SJSA1 (cell line): ENCODE results near the gene LGALS7B. TPM values are rescaled to one million over a fixed set of nuclear protein-coding genes. Genes with fewer than 3 reads are reported as not detected.
"Not testable (repeated sequence)": the region's sequence is repeated elsewhere in the genome, so short reads cannot be mapped to it uniquely, and the experiment has no call there.

Experiments
- DNase-seq, 2 experiments: peaks; one replicate each; pipeline ENCODE4 v3.0.0-alpha.2; 2015 to 2020; ENCODE audit warnings: low spot score in 2 of 2, low read depth in 1 of 2
- H3K27ac ChIP-seq: fragments of 250-450 bp; sonication (Bioruptor Pico); 2 replicates; pipeline ENCODE4 v1.5.1; 2020; ENCODE audit warnings: mild to moderate bottlenecking, moderate library complexity
- H3K27me3 ChIP-seq: fragments of 250-450 bp; sonication (Bioruptor Pico); replicated peaks from 2 replicates; pipeline ENCODE4 v1.5.1; 2020; ENCODE audit warnings: mild to moderate bottlenecking, moderate library complexity
- H3K36me3 ChIP-seq: fragments of 250-450 bp; sonication (Bioruptor Pico); 2 replicates; pipeline ENCODE4 v1.5.1; 2020; ENCODE audit warnings: mild to moderate bottlenecking
- H3K4me1 ChIP-seq: fragments of 250-450 bp; sonication (Bioruptor Pico); replicated peaks from 2 replicates; pipeline ENCODE4 v1.6.1; 2021; ENCODE audit warnings: mild to moderate bottlenecking
- H3K4me3 ChIP-seq: fragments of 250-450 bp; sonication (Bioruptor Pico); 2 replicates; pipeline ENCODE4 v1.5.1; 2020; ENCODE audit warnings: mild to moderate bottlenecking
- H3K9me3 ChIP-seq: fragments of 250-450 bp; sonication (Bioruptor Pico); replicated peaks from 2 replicates; pipeline ENCODE4 v1.5.1; 2020; ENCODE audit warnings: mild to moderate bottlenecking
- total RNA-seq: library from RNA; depleted of rRNA; stranded (reverse); fragments of >200 nt; shearing (Covaris generic); gene quantifications from 2 replicates; pipeline ENCODE4 v1.2.3, GENCODE V29; 2014

Gene LGALS7B
- total RNA-seq, 1 experiment from 2014 or later, result not detected

DNA sequence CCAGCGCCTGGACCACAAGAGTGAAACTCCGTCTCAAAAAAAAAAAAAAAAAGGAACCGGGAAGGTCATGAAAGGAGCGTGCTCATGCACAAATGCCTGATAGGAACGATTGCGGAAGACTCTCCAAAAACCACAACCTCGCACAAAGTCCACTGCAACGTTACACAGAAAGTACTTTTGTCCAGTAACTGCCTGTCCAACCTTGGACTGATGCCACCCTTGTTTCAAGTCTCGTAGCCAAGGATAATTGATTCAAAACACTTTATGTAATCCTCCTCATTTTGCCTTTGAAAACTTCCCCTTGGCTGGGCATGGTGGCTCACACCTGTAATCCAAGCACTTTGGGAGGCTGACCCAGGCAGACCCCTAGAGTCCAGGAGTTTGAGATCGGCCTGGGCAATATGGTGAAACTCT, 29.4 kb upstream of the LGALS7B start:
- H3K27ac ChIP-seq, result no peak overlapping the region
- DNase-seq, result no peak
- no peaks in the 10 kb centered on the region for H3K4me1 ChIP-seq
- H3K9me3 ChIP-seq, result no peaks in the 10 kb centered on the region
- H3K4me3 ChIP-seq, result no peak overlapping the region
- H3K27me3 ChIP-seq, result no peaks in the 10 kb centered on the region
- H3K36me3 ChIP-seq, result no peaks in the 10 kb centered on the region

DNA sequence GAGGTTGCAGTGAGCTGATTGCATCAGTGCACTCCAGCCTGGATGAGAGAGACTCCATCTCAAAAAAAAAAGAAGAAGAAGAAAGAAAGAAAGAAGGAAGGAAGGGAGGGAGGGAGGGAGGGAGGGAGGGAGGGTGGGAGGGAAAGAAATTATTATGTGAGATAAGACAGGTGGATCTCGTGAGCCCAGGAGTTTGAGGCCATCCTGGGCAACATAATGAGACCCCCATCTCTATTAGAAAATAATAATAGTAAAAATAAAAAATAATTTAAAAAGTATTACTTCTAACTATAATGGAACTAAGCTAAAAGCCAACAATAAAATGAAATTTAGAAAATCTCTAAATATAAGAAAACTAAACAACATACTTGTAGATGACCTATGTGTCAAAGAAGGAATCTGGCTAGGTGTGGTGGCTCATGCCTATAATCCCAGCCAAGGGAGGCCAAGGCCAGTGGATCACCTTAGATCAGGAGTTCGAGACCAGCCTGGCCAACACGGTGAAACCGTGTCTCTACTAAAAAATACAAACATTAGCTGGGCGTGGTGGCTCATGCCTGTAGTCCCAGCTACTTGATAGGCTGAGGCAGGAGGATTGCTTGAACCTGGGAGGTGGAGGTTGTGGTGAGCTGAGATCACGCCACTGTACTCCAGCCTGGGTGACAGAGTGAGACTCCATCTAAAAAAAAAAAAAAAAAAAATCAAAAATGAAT, 28.0 kb upstream of the LGALS7B start:
- not testable (repeated sequence) for H3K27me3 ChIP-seq, H3K4me3 ChIP-seq, H3K27ac ChIP-seq, H3K36me3 ChIP-seq, DNase-seq, H3K9me3 ChIP-seq, H3K4me1 ChIP-seq

DNA sequence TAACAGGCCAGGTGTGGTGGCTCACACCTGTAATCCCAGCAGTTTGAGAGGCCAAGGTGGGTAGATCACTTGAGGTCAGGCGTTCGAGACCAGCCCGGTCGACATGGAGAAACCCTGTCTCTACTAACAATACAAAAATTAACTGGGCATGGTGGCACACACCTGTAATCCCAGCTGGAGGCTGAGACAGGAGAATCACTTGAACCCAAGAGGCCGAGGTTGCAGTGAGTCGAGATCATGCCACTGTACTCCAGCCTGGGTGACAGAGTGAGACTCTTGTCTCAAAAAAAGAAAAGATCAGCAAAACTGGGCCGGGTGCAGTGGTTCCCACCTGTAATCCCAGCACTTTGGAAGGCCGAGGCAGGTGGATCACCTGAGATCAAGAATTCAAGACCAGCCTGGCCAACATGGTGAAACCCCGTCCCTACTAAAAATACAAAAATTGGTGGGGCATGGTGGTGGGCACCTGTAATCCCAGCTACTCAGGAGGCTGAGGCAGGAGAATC, 27.1 kb upstream of the LGALS7B start:
- H3K4me1 ChIP-seq, H3K4me3 ChIP-seq, DNase-seq, H3K9me3 ChIP-seq, H3K36me3 ChIP-seq, H3K27ac ChIP-seq, H3K27me3 ChIP-seq: not testable (repeated sequence)

DNA sequence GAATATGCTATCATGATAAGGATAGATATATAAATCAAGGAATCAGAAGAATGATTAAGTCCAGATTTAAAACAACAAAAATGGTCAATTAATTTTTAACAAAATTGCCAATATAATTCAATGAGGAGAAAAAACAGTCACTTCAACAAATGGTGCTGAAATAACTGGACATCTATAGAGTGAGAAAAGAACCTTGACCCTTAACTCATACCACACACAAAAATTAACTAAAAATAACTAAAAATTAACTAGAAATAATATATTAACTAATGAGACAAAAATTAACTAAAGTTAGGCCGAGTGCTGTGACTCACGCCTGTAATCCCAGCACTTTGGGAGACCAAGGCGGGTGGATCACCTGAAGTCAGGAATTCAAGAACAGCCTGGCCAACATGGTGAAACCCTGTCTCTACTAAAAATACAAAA, 25.2 kb upstream of the LGALS7B start:
- Histone ChIP-seq H3K4me3 (no peak overlapping the region), H3K9me3 (no peaks in the 10 kb centered on the region), H3K4me1 (no peaks in the 10 kb centered on the region), H3K27me3 (no peaks in the 10 kb centered on the region), H3K36me3 (no peaks in the 10 kb centered on the region), H3K27ac (no peak overlapping the region)
- DNase-seq, result no peak

DNA sequence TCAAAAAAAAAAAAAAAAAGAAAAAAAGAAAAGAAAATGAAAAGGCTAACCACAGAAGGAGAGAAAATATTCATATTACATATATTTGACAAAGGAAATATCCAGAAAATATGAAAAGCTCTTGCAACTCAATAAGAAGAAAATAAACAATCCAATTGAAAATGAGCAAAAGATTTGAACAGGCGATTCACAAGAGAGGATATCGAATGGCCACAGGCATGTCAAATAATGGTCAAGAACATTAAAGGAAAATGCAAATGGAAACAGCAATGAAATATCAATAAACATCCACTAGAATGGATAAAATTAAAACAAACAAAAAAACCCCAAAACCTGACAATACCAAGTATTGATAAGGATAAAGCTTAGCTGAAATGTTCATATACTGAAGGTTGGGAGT, 23.8 kb upstream of the LGALS7B start:
- peaks cover 6% of the 10 kb centered on the region; the same call in 1 of the 2 replicates for H3K4me1 ChIP-seq
- no peak overlapping the region for H3K27ac ChIP-seq
- no peak for DNase-seq
- no peaks in the 10 kb centered on the region for H3K36me3 ChIP-seq
- H3K27me3 ChIP-seq, result no peaks in the 10 kb centered on the region
- H3K9me3 ChIP-seq, result no peaks in the 10 kb centered on the region
- no peak overlapping the region for H3K4me3 ChIP-seq

DNA sequence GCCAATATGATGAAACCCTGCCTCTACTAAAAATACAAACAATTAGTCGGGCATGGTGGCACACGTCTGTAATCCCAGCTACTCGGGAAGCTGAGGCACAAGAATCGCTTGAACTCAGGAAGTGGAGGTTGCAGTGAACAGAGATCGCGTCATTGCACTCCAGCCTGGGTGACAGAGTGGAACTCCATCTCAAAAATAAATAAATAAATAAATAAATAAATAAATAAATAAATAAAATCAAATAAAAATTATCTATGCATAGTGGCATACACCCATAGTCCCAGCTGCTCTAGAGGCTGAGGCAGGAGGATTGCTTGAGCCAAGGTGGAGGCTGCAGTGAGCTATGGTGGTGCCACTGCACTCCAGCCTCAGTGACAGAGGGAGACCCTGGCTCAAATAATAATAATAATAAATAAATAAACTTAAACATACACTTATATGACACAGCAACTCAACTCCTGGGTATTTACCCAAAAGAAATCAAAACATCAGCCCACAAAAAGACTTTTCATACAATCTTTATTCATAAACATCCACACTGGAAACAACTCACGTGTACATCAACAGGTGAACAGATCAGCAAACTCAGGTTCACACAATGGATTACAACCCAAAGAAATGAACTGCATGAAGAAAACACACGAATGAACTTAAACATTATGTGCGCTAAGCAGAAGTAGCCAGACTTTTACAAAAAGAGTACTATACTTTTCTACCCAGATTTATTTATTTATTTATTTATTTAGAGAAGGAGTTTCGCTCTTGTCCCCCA, 22.5 kb upstream of the LGALS7B start:
- no peaks in the 10 kb centered on the region for H3K36me3 ChIP-seq
- H3K4me3 ChIP-seq, result no peak overlapping the region
- peaks cover 6% of the 10 kb centered on the region; the same call in 1 of the 2 replicates for H3K4me1 ChIP-seq
- no peaks in the 10 kb centered on the region for H3K27me3 ChIP-seq
- DNase-seq, result no peak
- no peak overlapping the region for H3K27ac ChIP-seq
- H3K9me3 ChIP-seq, result no peaks in the 10 kb centered on the region

DNA sequence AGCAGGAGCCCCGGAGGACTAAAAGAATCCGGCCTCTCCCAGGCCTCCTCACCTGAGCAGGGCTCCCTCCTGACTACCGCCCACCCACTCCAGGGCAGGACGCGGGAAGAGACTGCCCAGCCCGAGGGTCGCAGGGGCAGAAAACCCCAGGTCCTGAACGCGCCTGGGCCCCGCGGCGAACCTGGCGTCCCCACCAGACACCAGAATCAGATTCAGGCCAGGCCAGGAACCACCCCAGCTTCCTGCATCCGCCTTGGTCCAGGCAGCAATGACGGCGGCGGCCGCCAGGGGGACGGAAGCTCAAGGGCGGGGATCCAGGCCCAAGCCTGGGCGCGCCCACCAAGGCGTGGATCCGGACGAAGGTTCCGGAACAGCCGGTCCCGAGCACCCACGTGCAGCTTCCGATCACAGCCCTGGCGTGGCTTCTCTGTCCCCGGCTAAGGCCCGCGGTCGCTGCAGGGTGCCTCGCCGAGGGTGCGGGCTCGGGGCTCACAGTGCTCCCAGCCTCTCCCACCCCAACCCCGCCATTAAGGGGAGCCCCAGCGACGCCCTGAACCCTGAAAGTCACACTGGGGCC, 19.3 kb upstream of the LGALS7B start:
- H3K4me3 ChIP-seq, result no peak overlapping the region

DNA sequence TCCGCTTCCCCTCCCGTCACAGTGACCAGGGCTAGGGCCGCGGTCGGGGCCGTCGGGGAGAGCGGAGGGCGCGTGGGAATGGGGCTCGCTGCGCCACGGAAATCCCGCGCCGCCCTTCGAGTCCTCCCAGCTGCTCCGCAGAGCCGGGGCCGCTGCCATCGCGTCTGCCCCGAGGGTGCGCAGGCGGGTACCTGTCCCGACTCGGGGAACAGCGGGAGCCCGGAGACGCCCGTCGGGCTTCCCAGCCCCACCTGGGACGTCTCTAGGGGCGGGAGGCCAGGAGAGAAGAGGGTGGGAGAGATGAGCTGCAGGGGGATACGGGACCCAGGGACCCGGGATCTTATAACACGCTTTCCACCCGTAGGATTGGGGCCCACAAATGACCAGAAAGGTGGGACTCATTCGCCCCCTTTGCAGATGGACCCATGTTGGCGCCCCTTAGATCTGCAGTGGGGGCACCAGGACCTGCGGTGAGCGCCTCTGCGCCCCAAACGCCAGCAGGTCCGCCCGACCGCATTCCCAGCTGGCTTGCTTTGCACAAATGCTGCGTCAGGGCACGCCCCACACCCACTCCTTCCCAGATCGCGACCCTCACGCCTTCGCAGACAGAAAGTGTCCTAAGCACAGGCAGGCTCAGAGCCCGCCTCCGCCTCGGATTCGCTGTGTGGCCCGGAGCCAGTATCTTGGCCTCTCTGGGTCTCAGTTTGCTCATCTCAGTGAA, 18.6 kb upstream of the LGALS7B start:
- not testable (repeated sequence) for H3K27me3 ChIP-seq, H3K36me3 ChIP-seq, H3K9me3 ChIP-seq, H3K4me3 ChIP-seq, H3K27ac ChIP-seq, H3K4me1 ChIP-seq, DNase-seq

More for the DNA sequence above, 19.3 kb upstream of the LGALS7B start:
- peak; percentile 28 to 72 for DNase-seq
- no peaks in the 10 kb centered on the region for H3K36me3 ChIP-seq
- H3K4me1 ChIP-seq, result peaks cover 6% of the 10 kb centered on the region; the same call in 1 of the 2 replicates
- H3K27me3 ChIP-seq, result no peaks in the 10 kb centered on the region
- H3K9me3 ChIP-seq, result no peaks in the 10 kb centered on the region
- no peak overlapping the region for H3K27ac ChIP-seq

DNA sequence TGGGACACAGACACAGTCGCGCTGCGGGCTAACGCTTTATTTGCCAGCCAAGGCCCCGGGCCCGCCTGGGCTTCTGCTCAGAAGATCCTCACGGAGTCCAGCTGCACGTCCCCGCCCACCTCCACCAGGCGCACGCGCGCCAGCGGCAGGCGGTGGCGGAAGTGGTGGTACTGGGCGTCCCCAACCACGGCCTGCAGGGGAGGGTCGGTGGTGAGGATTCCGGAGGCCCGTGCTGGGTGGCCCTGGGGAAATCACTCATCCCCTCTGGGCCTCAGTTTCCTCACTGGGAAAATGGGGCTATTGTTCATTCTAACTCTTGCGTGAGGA, 18.1 kb upstream of the LGALS7B start:
- not testable (repeated sequence) for H3K4me3 ChIP-seq, H3K27me3 ChIP-seq, DNase-seq

DNA sequence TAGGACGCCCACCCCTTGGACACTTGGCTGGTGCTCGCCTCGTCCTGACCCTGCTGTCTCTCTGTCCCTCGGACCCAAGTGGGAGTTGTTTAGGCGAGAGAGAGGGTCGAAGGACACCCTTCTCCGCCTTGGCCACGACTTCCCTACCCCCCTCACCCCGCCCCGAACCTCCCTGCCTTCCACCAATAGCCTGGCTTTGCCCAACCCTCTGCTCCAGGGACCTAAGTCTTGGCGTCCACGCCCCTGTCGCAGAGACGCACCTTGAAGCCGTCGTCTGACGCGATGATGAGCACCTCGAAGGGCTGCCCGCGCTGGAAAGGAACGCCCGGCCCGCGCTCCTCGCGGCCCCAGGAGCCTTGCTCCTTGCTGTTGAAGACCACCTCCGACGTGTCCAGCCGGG, 17.4 kb upstream of the LGALS7B start:
- H3K9me3 ChIP-seq, H3K36me3 ChIP-seq, DNase-seq, H3K4me1 ChIP-seq, H3K27ac ChIP-seq, H3K27me3 ChIP-seq, H3K4me3 ChIP-seq: not testable (repeated sequence)

More for the DNA sequence above, 18.1 kb upstream of the LGALS7B start:
- H3K4me1 ChIP-seq, H3K9me3 ChIP-seq, H3K27ac ChIP-seq, H3K36me3 ChIP-seq: not testable (repeated sequence)

DNA sequence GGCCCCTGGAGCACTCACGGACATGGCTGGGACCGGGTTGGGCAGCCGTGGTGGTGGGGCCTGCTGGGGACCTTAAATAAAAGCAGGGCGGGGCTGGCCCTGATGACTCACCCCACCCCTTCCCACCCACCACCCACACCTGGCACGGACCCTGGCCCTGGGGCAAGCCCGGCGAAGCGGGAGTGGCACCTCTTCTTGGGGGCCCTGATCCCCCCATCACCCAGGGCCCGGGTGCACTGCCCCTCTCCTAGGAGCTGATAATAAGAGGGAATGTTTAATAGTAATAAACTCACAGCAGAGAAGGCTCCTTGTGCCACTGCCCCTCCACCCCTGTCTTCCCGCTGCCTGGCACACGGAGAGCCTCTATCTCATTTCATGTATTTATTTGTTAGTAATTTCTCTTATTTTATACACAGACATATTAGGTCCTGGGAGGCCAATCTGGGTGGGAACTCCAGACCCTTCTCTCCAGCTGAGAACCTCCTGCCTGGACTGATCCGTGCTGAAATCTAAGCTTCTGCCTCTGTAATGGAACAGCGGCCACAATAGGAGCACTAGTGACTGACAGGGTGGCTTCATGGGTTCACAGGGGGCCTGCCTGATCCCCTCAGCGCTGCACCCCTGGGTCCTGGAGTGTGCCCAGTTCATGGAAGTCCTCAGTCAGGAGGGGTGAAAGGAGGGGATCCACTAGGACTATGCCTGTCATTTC, 15.4 kb upstream of the LGALS7B start, which contains the start of gene LGALS7:
TSS of gene LGALS7 (minus strand) at position 49 of the 709 bp plus-strand sequence. CDS start at position 24, 25 bp downstream.
- H3K36me3 ChIP-seq, result no peaks in the 10 kb centered on the region
- no peaks in the 10 kb centered on the region for H3K9me3 ChIP-seq
- no peak within 1 kb of the TSS for H3K27ac ChIP-seq

DNA sequence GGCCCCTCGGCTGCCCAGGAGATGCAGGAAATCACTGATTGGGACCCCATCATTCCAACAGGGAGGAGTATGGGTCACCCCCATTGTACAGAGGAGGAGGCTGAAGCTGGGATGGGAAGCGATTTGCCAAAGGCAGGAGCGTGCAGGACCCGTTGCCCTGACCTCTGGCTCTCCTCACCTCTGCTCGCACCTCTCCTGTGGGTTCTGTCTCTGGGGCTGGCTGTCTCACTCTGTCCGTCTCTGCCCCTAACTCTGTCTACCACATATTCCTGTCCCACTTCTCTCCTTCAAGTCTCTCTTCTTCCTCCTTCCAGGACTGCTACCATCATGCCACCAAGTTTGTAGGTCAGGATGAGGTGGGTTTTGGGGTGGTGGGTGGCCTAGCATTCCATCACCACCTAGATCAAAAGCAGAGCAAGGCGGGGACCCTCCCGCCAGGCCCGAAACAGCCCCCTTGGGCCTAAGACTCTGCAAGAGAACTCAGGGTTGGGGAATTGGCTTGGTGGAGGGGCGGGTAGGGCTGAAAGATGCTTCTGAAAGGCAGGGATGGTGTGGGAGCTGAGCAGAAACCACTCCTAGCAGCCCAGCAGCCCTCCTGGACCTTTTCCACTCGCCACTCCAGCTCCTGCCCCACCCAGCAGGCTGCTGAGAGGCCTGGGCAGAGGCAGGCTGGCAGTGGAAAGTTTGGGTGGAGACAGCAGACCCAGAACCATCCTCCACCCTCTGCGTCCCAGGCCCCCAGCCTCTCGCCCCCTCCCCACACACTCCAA, 14.6 kb upstream of the LGALS7B start:
- no peak for DNase-seq
- Histone ChIP-seq H3K27ac (no peak overlapping the region), H3K4me3 (no peak overlapping the region), H3K36me3 (no peaks in the 10 kb centered on the region), H3K4me1 (peaks cover 6% of the 10 kb centered on the region; the same call in 1 of the 2 replicates), H3K27me3 (no peaks in the 10 kb centered on the region), H3K9me3 (no peaks in the 10 kb centered on the region)

More for the DNA sequence above, 15.4 kb upstream of the LGALS7B start, which contains the start of gene LGALS7:
- no peaks in the 10 kb centered on the region for H3K27me3 ChIP-seq
- DNase-seq, result no peak
- H3K4me1 ChIP-seq, result peaks cover 6% of the 10 kb centered on the region; the same call in 1 of the 2 replicates
- no peak within 1 kb of the TSS for H3K4me3 ChIP-seq
